ENCODE data around the gene DNAJC4.

The DNAJC4 gene

DNA sequence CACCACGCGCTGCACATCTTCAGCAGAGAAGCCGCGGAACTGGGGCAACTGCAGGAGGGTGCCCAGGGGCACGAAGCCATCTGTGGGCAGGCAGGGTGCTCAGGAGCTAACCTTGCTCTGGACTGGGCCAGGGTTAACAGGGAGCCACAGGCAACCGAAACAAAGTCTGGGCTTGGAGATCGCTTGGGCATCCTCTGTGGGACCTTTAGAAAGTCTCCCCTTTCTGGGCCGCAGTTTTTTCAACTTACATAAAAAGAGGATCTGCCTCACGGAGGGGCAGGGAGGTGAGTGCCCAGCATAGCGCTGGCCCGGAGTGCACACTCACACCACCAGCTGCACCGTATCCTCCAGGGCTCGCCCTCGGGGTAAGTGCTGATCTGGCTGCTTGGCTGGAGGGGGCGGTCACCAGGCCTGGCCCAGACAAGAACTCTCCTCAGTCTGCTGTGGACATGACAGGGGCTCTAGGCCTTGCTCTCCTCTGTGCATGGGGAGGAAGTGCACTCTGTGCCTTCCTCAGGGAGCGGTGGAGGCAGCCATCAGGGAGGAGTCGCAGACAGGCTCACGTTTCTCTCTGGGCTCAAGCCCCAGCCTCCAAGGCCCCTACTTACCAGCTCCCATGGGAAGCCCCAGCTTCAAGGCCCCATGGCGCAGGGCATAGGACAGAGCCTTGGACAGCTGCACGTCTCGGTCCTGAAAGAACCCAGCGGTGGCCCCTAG is 5.3 kb upstream of the DNAJC4 start:
- no peak overlapping the region for H3K27ac ChIP-seq (ENCODE audit: low read length)
- peaks cover 13% of the 10 kb centered on the region for H3K4me1 ChIP-seq (ENCODE audit: insufficient read depth, low read length)
- H3K4me3 ChIP-seq (ENCODE audit: low read length) = peak overlapping the region; percentile 93
- H3K9ac ChIP-seq (ENCODE audit: low read depth, low read length) = peak overlapping the region; percentile 86; the same call in 1 of the 2 replicates
- no peaks in the 10 kb centered on the region for H3K9me3 ChIP-seq (ENCODE audit: insufficient read depth, low read depth, low read length)
- no peaks in the 10 kb centered on the region for H3K27me3 ChIP-seq (ENCODE audit: insufficient read depth, low read length)
- peaks cover 5% of the 10 kb centered on the region for H3K36me3 ChIP-seq (ENCODE audit: insufficient read depth, low read depth, low read length)

DNA sequence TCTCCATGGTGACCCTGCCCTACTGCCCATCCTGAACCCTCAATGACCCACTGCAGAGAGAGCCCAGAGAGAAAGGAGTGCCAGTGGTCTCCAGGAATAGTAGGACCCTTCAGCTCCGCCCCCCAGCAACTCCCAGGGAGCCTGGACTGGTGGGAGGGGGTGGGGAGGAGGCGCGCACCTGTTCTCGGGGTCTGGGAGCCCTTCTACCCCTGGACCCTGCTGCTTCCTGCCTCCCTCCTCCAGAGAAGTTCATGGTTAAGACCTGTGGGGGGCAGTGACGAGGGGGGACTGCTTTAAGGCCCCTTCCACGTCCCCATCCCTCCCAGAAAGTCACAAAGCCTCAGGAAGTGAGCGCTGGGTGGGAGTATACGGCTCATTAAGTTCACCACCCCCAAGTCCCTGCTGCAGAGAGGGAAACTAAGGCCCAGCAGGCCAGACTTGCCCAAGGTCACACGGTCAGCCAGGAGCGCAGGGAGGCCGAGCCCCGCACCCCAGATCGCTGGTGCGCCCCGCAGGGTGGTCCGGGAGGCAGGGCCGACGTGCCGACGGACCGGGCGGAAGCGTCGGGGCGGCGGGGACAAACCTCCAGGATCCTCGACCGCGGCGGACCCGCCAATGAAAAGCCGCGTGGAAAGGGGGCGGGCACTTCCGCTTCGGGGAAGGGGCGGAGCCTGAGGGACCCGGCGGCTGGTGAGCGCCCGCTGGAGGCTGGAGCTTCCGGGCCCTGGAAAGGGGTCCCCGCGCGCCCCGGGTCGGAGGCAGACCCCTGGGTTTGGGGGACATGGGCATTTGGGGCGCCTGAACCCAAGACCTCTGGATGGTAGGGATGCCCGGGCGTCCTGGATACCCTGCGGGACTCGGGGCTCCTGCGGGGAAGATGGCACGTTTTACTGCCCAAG is 4.5 kb upstream of the DNAJC4 start, which contains the start of the genes NUDT22 and TRPT1:
Gene NUDT22 (plus strand): TSS at position 667 of the 899 bp plus-strand sequence. CDS start 379 bp downstream, outside the sequence.
Gene TRPT1 (minus strand): TSS at position 579 of the 899 bp plus-strand sequence. CDS start 326 bp downstream, at position 253.
- H3K4me3 ChIP-seq (ENCODE audit: low read length) = peak within 1 kb of the TSS; percentile 93
- peak within 1 kb of the TSS; percentile 49 for H3K27ac ChIP-seq (ENCODE audit: low read length)
- peaks cover 5% of the 10 kb centered on the region for H3K36me3 ChIP-seq (ENCODE audit: insufficient read depth, low read depth, low read length)
- H3K4me1 ChIP-seq (ENCODE audit: insufficient read depth, low read length) = peaks cover 13% of the 10 kb centered on the region
- peak within 1 kb of the TSS; percentile 88 for H3K9ac ChIP-seq (ENCODE audit: low read depth, low read length)
- H3K9me3 ChIP-seq (ENCODE audit: insufficient read depth, low read depth, low read length) = no peaks in the 10 kb centered on the region
- no peaks in the 10 kb centered on the region for H3K27me3 ChIP-seq (ENCODE audit: insufficient read depth, low read length)

GRCh38 chr11:64226507-64227051 is 3.8 kb upstream of the DNAJC4 start:
- Histone ChIP-seq H3K27me3 (ENCODE audit: insufficient read depth, low read length) (peaks cover 2% of the 10 kb centered on the region; the same call in 1 of the 2 replicates), H3K36me3 (ENCODE audit: insufficient read depth, low read depth, low read length) (no peaks in the 10 kb centered on the region), H3K27ac (ENCODE audit: low read length) (peak overlapping the region; percentile 49), H3K4me3 (ENCODE audit: low read length) (peak overlapping the region; percentile 93), H3K9ac (ENCODE audit: low read depth, low read length) (peak overlapping the region; percentile 88), H3K9me3 (ENCODE audit: insufficient read depth, low read depth, low read length) (no peaks in the 10 kb centered on the region), H3K4me1 (ENCODE audit: insufficient read depth, low read length) (peaks cover 13% of the 10 kb centered on the region)

GRCh38 chr11:64227405-64227956 is 2.9 kb upstream of the DNAJC4 start:
- H3K27ac ChIP-seq (ENCODE audit: low read length) = no peak overlapping the region
- H3K9me3 ChIP-seq (ENCODE audit: insufficient read depth, low read depth, low read length) = no peaks in the 10 kb centered on the region
- peaks cover 11% of the 10 kb centered on the region; the same call in 1 of the 2 replicates for H3K27me3 ChIP-seq (ENCODE audit: insufficient read depth, low read length)
- H3K4me1 ChIP-seq (ENCODE audit: insufficient read depth, low read length) = peaks cover 13% of the 10 kb centered on the region
- peak overlapping the region; percentile 37; the same call in 1 of the 2 replicates for H3K9ac ChIP-seq (ENCODE audit: low read depth, low read length)
- no peak overlapping the region for H3K4me3 ChIP-seq (ENCODE audit: low read length)
- no peaks in the 10 kb centered on the region for H3K36me3 ChIP-seq (ENCODE audit: insufficient read depth, low read depth, low read length)

DNA sequence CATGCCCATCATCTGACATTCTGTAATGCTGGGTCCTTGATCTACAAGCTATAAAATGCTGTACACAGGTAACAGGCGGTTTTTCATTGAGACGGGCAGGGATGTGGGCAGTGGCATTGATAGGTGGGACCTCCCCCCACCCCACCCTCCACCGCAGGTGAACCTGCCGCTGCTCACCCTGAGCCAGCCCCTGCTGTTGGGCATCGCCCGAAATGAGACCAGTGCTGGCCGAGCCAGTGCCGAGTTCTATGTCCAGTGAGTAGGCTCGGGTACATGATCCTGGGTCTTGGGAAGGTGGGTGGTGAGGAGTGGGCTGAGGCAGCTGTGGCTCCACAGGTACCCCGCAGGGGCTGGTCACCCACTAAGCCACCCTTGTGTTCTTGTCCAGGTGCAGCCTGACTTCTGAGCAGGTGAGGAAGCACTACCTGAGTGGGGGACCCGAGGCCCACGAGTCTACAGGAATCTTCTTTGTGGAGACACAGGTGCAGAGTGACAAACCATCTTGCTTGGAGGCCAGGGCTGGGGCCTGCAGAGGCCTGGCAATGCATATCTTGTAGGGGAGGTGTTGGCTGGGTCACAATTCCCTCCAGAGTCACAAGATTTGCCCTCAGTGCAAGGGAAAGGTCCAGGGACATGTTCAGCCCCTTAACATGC is 1.1 kb upstream of the DNAJC4 start:
- Histone ChIP-seq H3K27me3 (ENCODE audit: insufficient read depth, low read length) (peaks cover 26% of the 10 kb centered on the region), H3K9ac (ENCODE audit: low read depth, low read length) (peak overlapping the region; percentile 62; the same call in 1 of the 2 replicates), H3K36me3 (ENCODE audit: insufficient read depth, low read depth, low read length) (no peaks in the 10 kb centered on the region), H3K4me1 (ENCODE audit: insufficient read depth, low read length) (peaks cover 13% of the 10 kb centered on the region), H3K9me3 (ENCODE audit: insufficient read depth, low read depth, low read length) (no peaks in the 10 kb centered on the region), H3K27ac (ENCODE audit: low read length) (no peak overlapping the region), H3K4me3 (ENCODE audit: low read length) (no peak overlapping the region; the same call in 1 of the 2 replicates)

- H3K9me3 ChIP-seq (ENCODE audit: insufficient read depth, low read depth, low read length) = no peaks in the 10 kb centered on the region
- H3K4me3 ChIP-seq (ENCODE audit: low read length) = peak overlapping the region; percentile 90
- H3K27ac ChIP-seq (ENCODE audit: low read length) = no peak overlapping the region
- peaks cover 13% of the 10 kb centered on the region for H3K4me1 ChIP-seq (ENCODE audit: insufficient read depth, low read length)
- peak overlapping the region; percentile 62; the same call in 1 of the 2 replicates for H3K9ac ChIP-seq (ENCODE audit: low read depth, low read length)
- H3K27me3 ChIP-seq (ENCODE audit: insufficient read depth, low read length) = peaks cover 26% of the 10 kb centered on the region
- no peaks in the 10 kb centered on the region for H3K36me3 ChIP-seq (ENCODE audit: insufficient read depth, low read depth, low read length)
These were observed 591 bp upstream of the DNAJC4 start for GRCh38 chr11:64229744-64230170.

- no peak overlapping the region for H3K27ac ChIP-seq (ENCODE audit: low read length)
- peak overlapping the region; percentile 75; the same call in 1 of the 2 replicates for H3K9ac ChIP-seq (ENCODE audit: low read depth, low read length)
These were observed 627 bp downstream of the DNAJC4 start for GRCh38 chr11:64230985-64231365.

DNA sequence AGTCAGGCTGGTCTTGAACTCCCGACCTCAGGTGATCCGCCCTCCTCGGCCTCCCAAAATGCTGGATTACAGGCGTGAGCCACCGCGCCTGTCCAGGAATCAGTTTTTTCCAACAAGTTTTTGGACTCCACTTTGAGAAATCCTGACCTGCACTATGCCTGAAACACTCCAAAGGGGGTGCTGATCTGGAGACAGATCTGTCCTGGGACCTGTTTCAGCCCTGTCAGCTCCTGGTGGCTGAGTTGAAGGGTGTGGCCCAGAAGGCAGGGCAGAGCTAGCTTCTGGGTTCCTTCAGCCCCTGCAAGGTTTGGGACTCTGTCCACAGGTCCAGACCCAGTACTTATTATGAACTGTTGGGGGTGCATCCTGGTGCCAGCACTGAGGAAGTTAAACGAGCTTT is 1.2 kb downstream of the DNAJC4 start:
- Histone ChIP-seq H3K4me3 (ENCODE audit: low read length) (no peak overlapping the region), H3K9ac (ENCODE audit: low read depth, low read length) (no peak overlapping the region), H3K9me3 (ENCODE audit: insufficient read depth, low read depth, low read length) (no peaks in the 10 kb centered on the region), H3K36me3 (ENCODE audit: insufficient read depth, low read depth, low read length) (no peaks in the 10 kb centered on the region), H3K27me3 (ENCODE audit: insufficient read depth, low read length) (peaks cover 32% of the 10 kb centered on the region), H3K27ac (ENCODE audit: low read length) (no peak overlapping the region), H3K4me1 (ENCODE audit: insufficient read depth, low read length) (peaks cover 11% of the 10 kb centered on the region)

More at GRCh38 chr11:64230985-64231365, 627 bp downstream of the DNAJC4 start:
- H3K9me3 ChIP-seq (ENCODE audit: insufficient read depth, low read depth, low read length) = no peaks in the 10 kb centered on the region
- H3K36me3 ChIP-seq (ENCODE audit: insufficient read depth, low read depth, low read length) = no peaks in the 10 kb centered on the region
- H3K27me3 ChIP-seq (ENCODE audit: insufficient read depth, low read length) = peaks cover 32% of the 10 kb centered on the region
- H3K4me3 ChIP-seq (ENCODE audit: low read length) = peak overlapping the region; percentile 90
- peaks cover 13% of the 10 kb centered on the region for H3K4me1 ChIP-seq (ENCODE audit: insufficient read depth, low read length)

GRCh38 chr11:64232182-64232966 is 2.0 kb downstream of the DNAJC4 start:
- Histone ChIP-seq H3K27me3 (ENCODE audit: insufficient read depth, low read length) (peaks cover 32% of the 10 kb centered on the region), H3K4me1 (ENCODE audit: insufficient read depth, low read length) (peaks cover 3% of the 10 kb centered on the region), H3K4me3 (ENCODE audit: low read length) (no peak overlapping the region), H3K9me3 (ENCODE audit: insufficient read depth, low read depth, low read length) (no peaks in the 10 kb centered on the region), H3K9ac (ENCODE audit: low read depth, low read length) (no peak overlapping the region), H3K27ac (ENCODE audit: low read length) (no peak overlapping the region), H3K36me3 (ENCODE audit: insufficient read depth, low read depth, low read length) (no peaks in the 10 kb centered on the region)

- peaks cover 32% of the 10 kb centered on the region for H3K27me3 ChIP-seq (ENCODE audit: insufficient read depth, low read length)
- H3K4me3 ChIP-seq (ENCODE audit: low read length) = no peak overlapping the region
- H3K36me3 ChIP-seq (ENCODE audit: insufficient read depth, low read depth, low read length) = peaks cover 4% of the 10 kb centered on the region; the same call in 1 of the 2 replicates
- H3K9me3 ChIP-seq (ENCODE audit: insufficient read depth, low read depth, low read length) = no peaks in the 10 kb centered on the region
- no peak overlapping the region for H3K27ac ChIP-seq (ENCODE audit: low read length)
- H3K9ac ChIP-seq (ENCODE audit: low read depth, low read length) = no peak overlapping the region
- H3K4me1 ChIP-seq (ENCODE audit: insufficient read depth, low read length) = peaks cover 3% of the 10 kb centered on the region
These were observed 2.6 kb downstream of the DNAJC4 start for GRCh38 chr11:64232967-64233315.
